ENCODE measurements around the gene VAC14.

VAC14 gene

GRCh38 chr16:70760221-70760620 is 40.7 kb downstream of the VAC14 start:
- no peak for DNase-seq (ENCODE audit: low read depth)
- no peak overlapping the region for H3K4me3 ChIP-seq (replicated peaks; ENCODE audit: low read depth, low read length)
- no peak for TF ChIP-seq CTCF (IDR thresholded peaks at IDR 0.05; ENCODE audit: low read length, missing control alignments)

- no peak for TF ChIP-seq CTCF (IDR thresholded peaks at IDR 0.05; ENCODE audit: low read length, missing control alignments)
- no peak for DNase-seq (ENCODE audit: low read depth)
These were observed 41.3 kb downstream of the VAC14 start for GRCh38 chr16:70759666-70760065.

GRCh38 chr16:70758786-70759185 is 42.2 kb downstream of the VAC14 start:
- no peak for DNase-seq (ENCODE audit: low read depth)
- H3K4me3 ChIP-seq (replicated peaks; ENCODE audit: low read depth, low read length): no peak overlapping the region
- TF ChIP-seq CTCF (IDR thresholded peaks at IDR 0.05; ENCODE audit: low read length, missing control alignments): no peak

More at GRCh38 chr16:70759666-70760065, 41.3 kb downstream of the VAC14 start:
- H3K4me3 ChIP-seq (replicated peaks; ENCODE audit: low read depth, low read length): no peak overlapping the region

GRCh38 chr16:70757183-70757582 is 43.8 kb downstream of the VAC14 start:
- no peak overlapping the region for H3K4me3 ChIP-seq (replicated peaks; ENCODE audit: low read depth, low read length)
- TF ChIP-seq CTCF (IDR thresholded peaks at IDR 0.05; ENCODE audit: low read length, missing control alignments): no peak
- DNase-seq (ENCODE audit: low read depth): no peak

- DNase-seq (ENCODE audit: low read depth): no peak
- TF ChIP-seq CTCF (IDR thresholded peaks at IDR 0.05; ENCODE audit: low read length, missing control alignments): no peak
- no peak overlapping the region for H3K4me3 ChIP-seq (replicated peaks; ENCODE audit: low read depth, low read length)
These were observed 44.9 kb downstream of the VAC14 start for GRCh38 chr16:70756071-70756470.

DNA sequence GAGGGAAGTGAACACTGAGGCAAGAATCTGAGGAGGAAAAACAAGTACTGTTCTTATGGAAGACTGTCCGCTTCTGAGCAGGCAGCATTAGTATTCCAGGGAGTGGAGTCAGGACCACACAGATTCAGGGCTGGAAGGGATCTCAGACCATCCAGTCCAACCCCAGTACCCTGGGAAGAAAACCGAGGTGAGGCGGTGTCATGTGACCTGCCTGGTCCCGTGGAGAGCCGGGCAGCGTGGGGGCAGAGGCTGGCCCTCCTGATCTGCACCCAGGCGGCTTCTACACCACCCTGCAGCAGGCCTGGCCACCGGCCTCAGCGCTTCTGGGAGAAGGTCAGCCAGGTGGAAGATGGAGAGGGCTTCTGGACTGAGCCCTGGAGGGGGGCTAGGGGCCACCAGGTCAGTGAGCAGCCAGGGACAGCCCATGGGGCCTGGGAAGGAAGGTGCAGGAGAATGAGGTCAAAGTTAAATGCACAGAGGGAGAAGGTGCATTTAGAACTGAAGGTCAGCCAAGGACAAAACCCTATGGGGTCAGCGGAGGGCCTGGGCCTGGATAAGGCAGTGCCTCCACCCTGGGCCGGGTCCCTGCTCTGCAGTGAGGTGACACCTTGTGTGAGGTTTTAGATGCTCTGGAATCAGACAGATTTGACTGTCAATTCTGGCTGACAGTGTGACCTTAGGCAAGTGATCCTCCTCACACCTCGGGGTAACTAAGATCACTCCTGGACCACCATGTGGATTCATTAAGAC is 45.9 kb downstream of the VAC14 start:
- H3K4me3 ChIP-seq (replicated peaks; ENCODE audit: low read depth, low read length): no peak overlapping the region
- TF ChIP-seq CTCF (IDR thresholded peaks at IDR 0.05; ENCODE audit: low read length, missing control alignments): no peak
- DNase-seq (ENCODE audit: low read depth): no peak

DNA sequence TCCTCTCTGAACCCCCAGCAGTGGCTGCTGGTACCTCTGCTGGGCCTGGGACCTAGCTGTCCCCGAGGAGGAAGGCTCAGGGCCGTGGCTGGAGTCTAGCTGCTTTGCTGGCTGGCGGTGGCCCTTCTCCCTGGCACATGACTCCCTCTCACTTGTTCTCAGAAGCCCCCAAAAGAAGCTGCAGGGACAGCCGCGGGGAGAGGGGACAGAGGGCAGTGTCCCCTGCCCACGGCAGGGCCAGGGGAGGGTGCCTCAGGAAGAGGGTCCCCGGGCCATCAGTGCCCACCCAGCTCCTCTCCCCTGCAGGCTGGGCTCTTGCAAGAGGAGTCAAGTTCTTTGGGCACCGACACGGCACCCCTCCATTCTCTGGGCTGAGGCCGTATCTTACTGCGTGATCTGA is 46.6 kb downstream of the VAC14 start:
- no peak for DNase-seq (ENCODE audit: low read depth)
- no peak for TF ChIP-seq CTCF (IDR thresholded peaks at IDR 0.05; ENCODE audit: low read length, missing control alignments)
- H3K4me3 ChIP-seq (replicated peaks; ENCODE audit: low read depth, low read length): no peak overlapping the region

Measured in fibroblast of pulmonary artery (primary cell).